ENCODE measurements around the gene TRIM25. TPM values are rescaled to one million over a fixed set of nuclear protein-coding genes. Genes with fewer than 3 reads are reported as not detected.

TRIM25 gene
- total and polyA plus RNA-seq, 2 donors (not counting 1 experiment from before 2014, with no cell fraction given) = 53.3 to 53.9 TPM

DNA sequence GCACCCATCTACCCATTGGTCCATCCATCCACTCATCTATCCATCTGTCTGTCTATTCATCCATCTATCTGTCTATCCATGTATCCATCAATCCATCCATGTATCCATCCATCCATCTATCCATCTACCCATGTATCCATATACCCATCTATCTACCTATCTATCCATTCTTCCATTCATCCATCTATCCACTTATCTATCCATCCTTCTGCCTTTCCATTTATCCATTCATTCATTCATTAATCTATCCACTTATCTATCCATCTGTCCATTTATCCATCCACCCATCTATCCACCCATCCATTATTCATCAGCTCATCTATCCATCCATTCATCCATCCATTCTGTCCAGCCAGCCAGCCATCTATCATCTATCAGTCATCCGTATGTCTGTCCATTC, 21.5 kb downstream of the TRIM25 start:
- Histone ChIP-seq H3K36me3 (ENCODE audit: control insufficient read depth, insufficient read depth, low read length) (peaks cover 31% of the 10 kb centered on the region), H3K4me2 (ENCODE audit: extremely low read depth, insufficient read depth, low read length) (no peak overlapping the region), H2AFZ (ENCODE audit: low read length) (no peak overlapping the region)

DNA sequence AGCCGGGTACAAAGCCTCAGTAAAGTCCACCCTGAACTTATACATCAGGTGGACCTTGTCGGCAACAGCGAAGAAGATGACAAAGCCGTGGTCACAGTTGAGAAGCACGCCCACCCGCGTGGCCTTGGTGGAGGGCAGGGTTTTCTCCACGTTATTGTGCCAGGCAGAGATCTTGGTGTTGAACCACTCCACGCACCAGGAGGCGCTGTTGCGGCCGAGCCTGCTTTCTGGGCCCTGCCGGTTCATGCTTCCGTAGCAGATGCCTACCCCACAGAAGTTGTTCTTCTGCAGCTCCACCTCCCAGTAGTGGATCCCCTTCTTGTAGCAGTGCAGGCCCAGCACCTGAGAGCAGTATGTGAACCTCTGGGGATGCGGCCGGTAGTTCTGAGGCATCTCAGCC, 22.1 kb downstream of the TRIM25 start:
- no peaks in the 10 kb centered on the region for H3K79me2 ChIP-seq (ENCODE audit: control insufficient read depth, insufficient read depth, low read length)
- H3K4me1 ChIP-seq (ENCODE audit: control insufficient read depth, extremely low read depth, insufficient read depth, low read length) = no peaks in the 10 kb centered on the region
- H4K20me1 ChIP-seq (ENCODE audit: control insufficient read depth, extremely low read depth, insufficient read depth, low read length) = no peaks in the 10 kb centered on the region
- H3K9ac ChIP-seq (ENCODE audit: insufficient read depth, low read length) = no peak overlapping the region
- H2AFZ ChIP-seq (ENCODE audit: low read length) = no peak overlapping the region
- no peaks in the 10 kb centered on the region for H3K27me3 ChIP-seq (ENCODE audit: control insufficient read depth, insufficient read depth, low read length)
- H3K4me2 ChIP-seq (ENCODE audit: extremely low read depth, insufficient read depth, low read length) = no peak overlapping the region
- H3K27ac ChIP-seq (ENCODE audit: insufficient read depth, low read length) = no peak overlapping the region
- no peak overlapping the region for H3K4me3 ChIP-seq (replicated peaks in 1 of 4; ENCODE audit: control extremely low read depth in 1 of 4, insufficient read depth in 1 of 4, low read depth in 3 of 4, low read length in 4 of 4)
- DNase-seq (ENCODE audit: low read depth in 2 of 2) = no peak
- peaks cover 30% of the 10 kb centered on the region for H3K36me3 ChIP-seq (ENCODE audit: control insufficient read depth, insufficient read depth, low read length)
- TF ChIP-seq, protein P1, sequence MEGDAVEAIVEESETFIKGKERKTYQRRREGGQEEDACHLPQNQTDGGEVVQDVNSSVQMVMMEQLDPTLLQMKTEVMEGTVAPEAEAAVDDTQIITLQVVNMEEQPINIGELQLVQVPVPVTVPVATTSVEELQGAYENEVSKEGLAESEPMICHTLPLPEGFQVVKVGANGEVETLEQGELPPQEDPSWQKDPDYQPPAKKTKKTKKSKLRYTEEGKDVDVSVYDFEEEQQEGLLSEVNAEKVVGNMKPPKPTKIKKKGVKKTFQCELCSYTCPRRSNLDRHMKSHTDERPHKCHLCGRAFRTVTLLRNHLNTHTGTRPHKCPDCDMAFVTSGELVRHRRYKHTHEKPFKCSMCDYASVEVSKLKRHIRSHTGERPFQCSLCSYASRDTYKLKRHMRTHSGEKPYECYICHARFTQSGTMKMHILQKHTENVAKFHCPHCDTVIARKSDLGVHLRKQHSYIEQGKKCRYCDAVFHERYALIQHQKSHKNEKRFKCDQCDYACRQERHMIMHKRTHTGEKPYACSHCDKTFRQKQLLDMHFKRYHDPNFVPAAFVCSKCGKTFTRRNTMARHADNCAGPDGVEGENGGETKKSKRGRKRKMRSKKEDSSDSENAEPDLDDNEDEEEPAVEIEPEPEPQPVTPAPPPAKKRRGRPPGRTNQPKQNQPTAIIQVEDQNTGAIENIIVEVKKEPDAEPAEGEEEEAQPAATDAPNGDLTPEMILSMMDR (conservative IDR thresholded peaks at IDR 0.05 in 1 of 2, IDR thresholded peaks at IDR 0.05 in 1 of 2; ENCODE audit: low read depth in 1 of 2, low read length in 2 of 2) = peak; percentile 6 to 40
- no peak for TF ChIP-seq EZH2 (IDR thresholded peaks at IDR 0.05; ENCODE audit: low read length, missing control alignments)
- H3K9me3 ChIP-seq (ENCODE audit: control insufficient read depth, insufficient read depth, low read depth, low read length) = peaks cover 2% of the 10 kb centered on the region

More for the DNA sequence above, 21.5 kb downstream of the TRIM25 start:
- H3K9me3 ChIP-seq (ENCODE audit: control insufficient read depth, insufficient read depth, low read depth, low read length) = peaks cover 2% of the 10 kb centered on the region
- no peaks in the 10 kb centered on the region for H3K79me2 ChIP-seq (ENCODE audit: control insufficient read depth, insufficient read depth, low read length)
- no peaks in the 10 kb centered on the region for H4K20me1 ChIP-seq (ENCODE audit: control insufficient read depth, extremely low read depth, insufficient read depth, low read length)
- TF ChIP-seq, protein P1 (conservative IDR thresholded peaks at IDR 0.05 in 1 of 2, IDR thresholded peaks at IDR 0.05 in 1 of 2; ENCODE audit: low read depth in 1 of 2, low read length in 2 of 2) = no peak
- TF ChIP-seq EZH2 (IDR thresholded peaks at IDR 0.05; ENCODE audit: low read length, missing control alignments) = no peak
- no peak for DNase-seq (ENCODE audit: low read depth in 2 of 2)
- no peak overlapping the region for H3K4me3 ChIP-seq (replicated peaks in 1 of 4; ENCODE audit: control extremely low read depth in 1 of 4, insufficient read depth in 1 of 4, low read depth in 3 of 4, low read length in 4 of 4)
- H3K27me3 ChIP-seq (ENCODE audit: control insufficient read depth, insufficient read depth, low read length) = no peaks in the 10 kb centered on the region
- no peak overlapping the region for H3K27ac ChIP-seq (ENCODE audit: insufficient read depth, low read length)
- H3K9ac ChIP-seq (ENCODE audit: insufficient read depth, low read length) = no peak overlapping the region
- no peaks in the 10 kb centered on the region for H3K4me1 ChIP-seq (ENCODE audit: control insufficient read depth, extremely low read depth, insufficient read depth, low read length)

GRCh38 chr17:56890906-56891674, 22.8 kb downstream of the TRIM25 start:
- Histone ChIP-seq H3K9me3 (ENCODE audit: control insufficient read depth, insufficient read depth, low read depth, low read length) (peaks cover 2% of the 10 kb centered on the region), H3K4me3 (replicated peaks in 1 of 4; ENCODE audit: control extremely low read depth in 1 of 4, insufficient read depth in 1 of 4, low read depth in 3 of 4, low read length in 4 of 4) (no peak overlapping the region), H3K9ac (ENCODE audit: insufficient read depth, low read length) (no peak overlapping the region), H2AFZ (ENCODE audit: low read length) (no peak overlapping the region), H3K36me3 (ENCODE audit: control insufficient read depth, insufficient read depth, low read length) (peaks cover 30% of the 10 kb centered on the region), H3K27me3 (ENCODE audit: control insufficient read depth, insufficient read depth, low read length) (no peaks in the 10 kb centered on the region), H3K4me2 (ENCODE audit: extremely low read depth, insufficient read depth, low read length) (no peak overlapping the region), H3K4me1 (ENCODE audit: control insufficient read depth, extremely low read depth, insufficient read depth, low read length) (no peaks in the 10 kb centered on the region), H3K79me2 (ENCODE audit: control insufficient read depth, insufficient read depth, low read length) (no peaks in the 10 kb centered on the region), H4K20me1 (ENCODE audit: control insufficient read depth, extremely low read depth, insufficient read depth, low read length) (no peaks in the 10 kb centered on the region), H3K27ac (ENCODE audit: insufficient read depth, low read length) (no peak overlapping the region)
- TF ChIP-seq, protein P1 (conservative IDR thresholded peaks at IDR 0.05 in 1 of 2, IDR thresholded peaks at IDR 0.05 in 1 of 2; ENCODE audit: low read depth in 1 of 2, low read length in 2 of 2) = no peak
- no peak for TF ChIP-seq EZH2 (IDR thresholded peaks at IDR 0.05; ENCODE audit: low read length, missing control alignments)
- no peak for DNase-seq (ENCODE audit: low read depth in 2 of 2)

All from fibroblast of lung (primary cell).